Astrocyte (in vitro differentiated cells and primary cell): ENCODE data around the gene C13orf46. TPM values are rescaled to one million over a fixed set of nuclear protein-coding genes. Genes with fewer than 3 reads are reported as not detected.

Experiments
- DNase-seq: peaks from one replicate; pipeline ENCODE4 v3.0.0-alpha.2; 2010; ENCODE audit warnings: low read depth
- FAIRE-seq: peaks from 2 replicates; lab custom pipeline; 2011; peaks lifted over from hg19 to GRCh38; lab: Jason Lieb, UNC
- H2AFZ ChIP-seq: 2 replicates; pipeline ENCODE4 v1.6.0; 2012; ENCODE audit warnings: low read depth, low read length, inconsistent platforms
- H3K27ac ChIP-seq: 2 replicates; pipeline ENCODE4 v1.5.1; 2011; ENCODE audit warnings: low read depth, low read length, inconsistent platforms
- H3K27me3 ChIP-seq: 2 replicates; pipeline ENCODE4 v1.6.0; 2011; ENCODE audit warnings: low read length, inconsistent platforms; ENCODE audit not compliant: insufficient read depth
- H3K36me3 ChIP-seq: 2 replicates; pipeline ENCODE4 v1.5.1; 2011; ENCODE audit warnings: low read length, inconsistent platforms; ENCODE audit not compliant: insufficient read depth
- H3K4me1 ChIP-seq: 2 replicates; pipeline ENCODE4 v1.5.1; 2011; ENCODE audit warnings: low read length, inconsistent platforms; ENCODE audit not compliant: insufficient read depth
- H3K4me2 ChIP-seq: 2 replicates; pipeline ENCODE4 v1.6.0; 2012; ENCODE audit warnings: low read length, inconsistent platforms
- H3K4me3 ChIP-seq: 2 replicates; pipeline ENCODE4 v1.5.1; 2011; ENCODE audit warnings: low read depth, mild to moderate bottlenecking, low read length, inconsistent platforms; ENCODE audit not compliant: insufficient read depth
- H3K79me2 ChIP-seq: 2 replicates; pipeline ENCODE4 v1.6.0; 2012; ENCODE audit warnings: mild to moderate bottlenecking, low read length, inconsistent platforms; ENCODE audit not compliant: insufficient read depth
- H3K9ac ChIP-seq: 2 replicates; pipeline ENCODE4 v1.6.0; 2012; ENCODE audit warnings: mild to moderate bottlenecking, low read length, inconsistent platforms
- H3K9me3 ChIP-seq: 2 replicates; pipeline ENCODE4 v1.5.1; 2012; ENCODE audit warnings: low read depth, mild to moderate bottlenecking, low read length, inconsistent platforms; ENCODE audit not compliant: insufficient read depth
- H4K20me1 ChIP-seq: 2 replicates; pipeline ENCODE4 v1.6.0; 2012; ENCODE audit warnings: low read length, inconsistent platforms; ENCODE audit not compliant: insufficient read depth
- H3K27ac Mint-ChIP-seq: one replicate; pipeline ENCODE4 v1.8.0; 2021; ENCODE audit warnings: mild to moderate bottlenecking, mixed read lengths; ENCODE audit not compliant: unreplicated experiment
- H3K27me3 Mint-ChIP-seq: one replicate; pipeline ENCODE4 v1.8.0; 2021; ENCODE audit warnings: low read depth, mixed read lengths; ENCODE audit not compliant: unreplicated experiment
- H3K36me3 Mint-ChIP-seq: one replicate; pipeline ENCODE4 v1.8.0; 2021; ENCODE audit warnings: low read depth, mixed read lengths; ENCODE audit not compliant: unreplicated experiment
- H3K4me1 Mint-ChIP-seq: one replicate; pipeline ENCODE4 v1.8.0; 2021; ENCODE audit warnings: low read depth, mixed read lengths; ENCODE audit not compliant: unreplicated experiment
- H3K4me3 Mint-ChIP-seq: one replicate; pipeline ENCODE4 v1.8.0; 2021; ENCODE audit warnings: mild to moderate bottlenecking, moderate library complexity, mixed read lengths; ENCODE audit not compliant: unreplicated experiment
- H3K9me3 Mint-ChIP-seq: one replicate; pipeline ENCODE4 v1.8.0; 2021; ENCODE audit warnings: mild to moderate bottlenecking, mixed read lengths; ENCODE audit not compliant: unreplicated experiment
- EZH2 ChIP-seq: IDR thresholded peaks from 2 replicates; pipeline ENCODE4 v1.6.1; 2012; ENCODE audit warnings: mild to moderate bottlenecking, low read length, inconsistent platforms; ENCODE audit not compliant: insufficient read depth
- total RNA-seq: library from RNA; stranded (reverse); gene quantifications from 2 replicates; pipeline ENCODE4 v1.2.1, GENCODE V29; 2021
- TF ChIP-seq, protein P1 (sequence below): IDR thresholded peaks from 2 replicates; pipeline ENCODE4 v1.5.1; 2011; ENCODE audit warnings: low read depth, mild to moderate bottlenecking, inconsistent platforms, low read length, moderate library complexity; ENCODE audit not compliant: insufficient read depth

C13orf46 gene
- total RNA-seq, 1 donor from 2014 or later: 5.0 TPM

DNA sequence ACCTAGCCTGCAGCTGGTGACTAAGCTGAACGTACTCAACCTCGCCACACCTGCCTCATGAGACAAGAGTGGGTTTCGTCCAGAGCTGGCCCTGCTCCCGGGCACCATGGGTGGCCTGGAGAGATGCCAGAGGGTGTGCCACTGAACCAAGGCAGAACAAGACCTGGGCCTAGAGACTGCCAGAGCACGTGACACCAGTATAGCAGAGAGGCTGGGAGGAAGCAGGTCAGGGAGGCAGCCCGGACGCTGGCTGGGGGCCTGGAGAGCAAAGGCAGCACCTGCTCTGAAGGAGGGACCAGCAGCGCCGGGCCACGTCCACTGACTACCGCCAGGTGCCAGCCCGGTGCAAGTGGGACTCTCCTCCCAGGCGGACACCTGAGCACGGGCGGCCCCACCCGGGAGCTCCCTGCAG is 7.3 kb upstream of the C13orf46 start:
- peaks cover 19% of the 10 kb centered on the region for H3K36me3 Mint-ChIP-seq
- Histone ChIP-seq H3K79me2 (peaks cover 4% of the 10 kb centered on the region), H3K36me3 (peaks cover 17% of the 10 kb centered on the region), H3K4me2 (no peak overlapping the region), H4K20me1 (peaks cover 28% of the 10 kb centered on the region), H3K9me3 (no peaks in the 10 kb centered on the region), H2AFZ (no peak overlapping the region), H3K27me3 (no peaks in the 10 kb centered on the region), H3K4me3 (no peak overlapping the region), H3K4me1 (peaks cover 11% of the 10 kb centered on the region), H3K27ac (no peak overlapping the region), H3K9ac (no peak overlapping the region)
- FAIRE-seq: no peak
- DNase-seq: no peak
- H3K27ac Mint-ChIP-seq: no peak overlapping the region
- no peaks in the 10 kb centered on the region for H3K9me3 Mint-ChIP-seq
- H3K27me3 Mint-ChIP-seq: no peaks in the 10 kb centered on the region
- no peak overlapping the region for H3K4me3 Mint-ChIP-seq
- H3K4me1 Mint-ChIP-seq: peaks cover 5% of the 10 kb centered on the region
- no peak for TF ChIP-seq EZH2
- TF ChIP-seq, protein P1, sequence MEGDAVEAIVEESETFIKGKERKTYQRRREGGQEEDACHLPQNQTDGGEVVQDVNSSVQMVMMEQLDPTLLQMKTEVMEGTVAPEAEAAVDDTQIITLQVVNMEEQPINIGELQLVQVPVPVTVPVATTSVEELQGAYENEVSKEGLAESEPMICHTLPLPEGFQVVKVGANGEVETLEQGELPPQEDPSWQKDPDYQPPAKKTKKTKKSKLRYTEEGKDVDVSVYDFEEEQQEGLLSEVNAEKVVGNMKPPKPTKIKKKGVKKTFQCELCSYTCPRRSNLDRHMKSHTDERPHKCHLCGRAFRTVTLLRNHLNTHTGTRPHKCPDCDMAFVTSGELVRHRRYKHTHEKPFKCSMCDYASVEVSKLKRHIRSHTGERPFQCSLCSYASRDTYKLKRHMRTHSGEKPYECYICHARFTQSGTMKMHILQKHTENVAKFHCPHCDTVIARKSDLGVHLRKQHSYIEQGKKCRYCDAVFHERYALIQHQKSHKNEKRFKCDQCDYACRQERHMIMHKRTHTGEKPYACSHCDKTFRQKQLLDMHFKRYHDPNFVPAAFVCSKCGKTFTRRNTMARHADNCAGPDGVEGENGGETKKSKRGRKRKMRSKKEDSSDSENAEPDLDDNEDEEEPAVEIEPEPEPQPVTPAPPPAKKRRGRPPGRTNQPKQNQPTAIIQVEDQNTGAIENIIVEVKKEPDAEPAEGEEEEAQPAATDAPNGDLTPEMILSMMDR: no peak

DNA sequence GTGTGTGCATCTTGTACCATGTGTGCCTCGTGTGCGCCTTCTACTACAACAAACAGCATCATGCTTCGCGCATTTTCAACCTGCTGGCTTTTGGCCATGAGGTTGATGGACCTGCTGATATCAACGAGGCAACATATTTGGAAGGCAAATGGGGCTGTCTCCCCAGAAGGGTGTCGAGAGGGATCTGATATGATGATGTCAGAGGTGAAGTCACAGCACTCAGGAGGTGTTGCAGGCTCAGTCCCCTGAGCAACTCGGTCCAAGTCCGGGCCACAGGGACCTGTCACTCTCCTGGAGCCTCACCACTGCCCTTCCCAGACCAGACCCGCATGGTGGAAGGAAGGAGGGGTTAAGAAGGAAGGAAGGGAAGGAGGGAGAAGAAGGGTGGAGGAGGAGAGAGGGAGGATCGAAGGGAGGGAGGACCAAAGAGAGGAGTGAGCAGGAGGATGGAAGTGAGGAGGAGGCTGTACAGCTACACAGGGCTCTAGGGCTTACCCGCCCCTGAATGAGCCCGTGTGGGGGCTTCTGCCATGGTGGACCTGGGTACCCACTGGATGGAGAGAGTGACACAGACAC is 6.7 kb upstream of the C13orf46 start:
- Mint-ChIP-seq H3K27me3 (no peaks in the 10 kb centered on the region), H3K4me3 (peak overlapping the region; percentile 55), H3K27ac (no peak overlapping the region), H3K9me3 (no peaks in the 10 kb centered on the region), H3K36me3 (peaks cover 22% of the 10 kb centered on the region), H3K4me1 (peaks cover 5% of the 10 kb centered on the region)
- Histone ChIP-seq H3K9ac (no peak overlapping the region), H3K79me2 (peaks cover 4% of the 10 kb centered on the region), H2AFZ (no peak overlapping the region), H3K9me3 (no peaks in the 10 kb centered on the region), H3K27me3 (no peaks in the 10 kb centered on the region), H3K4me3 (no peak overlapping the region), H3K36me3 (peaks cover 17% of the 10 kb centered on the region), H3K4me1 (peaks cover 11% of the 10 kb centered on the region), H4K20me1 (peaks cover 28% of the 10 kb centered on the region), H3K4me2 (no peak overlapping the region), H3K27ac (no peak overlapping the region)
- no peak for DNase-seq
- no peak for FAIRE-seq
- no peak for TF ChIP-seq EZH2

DNA sequence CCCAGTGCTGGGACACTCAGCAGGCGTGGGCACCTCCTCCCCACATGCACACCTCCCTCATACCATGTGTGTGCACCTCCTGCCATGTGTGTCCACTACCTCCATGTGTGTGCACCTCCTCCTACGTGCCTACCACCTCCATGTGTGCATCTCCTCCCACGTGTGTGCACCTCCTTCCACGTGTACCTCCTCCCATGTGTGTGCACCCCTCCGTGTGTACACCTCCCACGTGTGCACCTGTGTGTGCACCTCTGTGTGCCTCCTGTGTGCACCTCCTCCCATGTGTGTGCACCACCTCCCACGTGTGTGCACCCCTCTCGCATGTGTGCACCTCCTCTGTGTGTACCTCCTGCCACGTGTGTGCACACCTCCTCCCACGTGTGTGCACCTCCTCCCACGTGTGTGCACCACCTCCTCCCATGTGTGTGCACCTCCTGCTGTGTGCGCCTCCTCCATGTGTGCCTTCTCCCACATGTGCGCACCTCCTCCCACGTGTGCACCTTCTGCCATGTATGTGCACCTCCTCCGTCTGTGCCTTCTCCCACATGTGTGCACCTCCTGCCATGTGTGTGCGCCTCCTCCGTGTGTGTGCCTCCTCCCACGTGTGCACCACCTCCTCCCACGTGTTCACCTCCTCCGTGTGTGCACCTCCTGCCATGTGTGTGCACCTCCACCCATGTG is 6.1 kb upstream of the C13orf46 start:
- Histone ChIP-seq H3K4me3 (no peak overlapping the region), H3K27ac (no peak overlapping the region), H3K27me3 (no peaks in the 10 kb centered on the region), H2AFZ (no peak overlapping the region), H3K79me2 (peaks cover 4% of the 10 kb centered on the region), H4K20me1 (peaks cover 28% of the 10 kb centered on the region), H3K4me2 (no peak overlapping the region), H3K4me1 (peaks cover 11% of the 10 kb centered on the region), H3K36me3 (peaks cover 19% of the 10 kb centered on the region), H3K9me3 (no peaks in the 10 kb centered on the region), H3K9ac (no peak overlapping the region)
- no peaks in the 10 kb centered on the region for H3K9me3 Mint-ChIP-seq
- TF ChIP-seq EZH2: no peak
- TF ChIP-seq, protein P1: no peak
- FAIRE-seq: no peak
- H3K36me3 Mint-ChIP-seq: peaks cover 22% of the 10 kb centered on the region
- no peaks in the 10 kb centered on the region for H3K27me3 Mint-ChIP-seq
- no peak overlapping the region for H3K4me3 Mint-ChIP-seq
- H3K4me1 Mint-ChIP-seq: peaks cover 5% of the 10 kb centered on the region
- DNase-seq: no peak
- no peak overlapping the region for H3K27ac Mint-ChIP-seq
